ENCODE data around the gene TARS2.

The TARS2 gene

GRCh38 chr1:150555198-150555970 is 68.2 kb downstream of the TARS2 start:
- no peak for DNase-seq (ENCODE audit: low read depth)

- no peak for DNase-seq (ENCODE audit: low read depth)
These were observed 69.0 kb downstream of the TARS2 start for GRCh38 chr1:150555971-150556865.

GRCh38 chr1:150557065-150557600 is 69.9 kb downstream of the TARS2 start:
- no peak for DNase-seq (ENCODE audit: low read depth)
